CD4-positive, CD25-positive, alpha-beta regulatory T cell (primary cell): ENCODE results near the gene MYO10. TPM values are rescaled to one million over a fixed set of nuclear protein-coding genes. Genes with fewer than 3 reads are reported as not detected.
A peak's percentile ranks its signal among the peaks of the same experiment; 100 is the strongest.

ENCODE experiments used
- ATAC-seq, 2 donors: fragments of 150-1000 bp; cut with Tn5 transposase; one replicate each; pipeline ENCODE4 v1.10.0; 2021; ENCODE audit warnings: low read depth in 2 of 2, moderate number of reproducible peaks in 2 of 2, moderate library complexity in 1 of 2
- DNase-seq, 3 donors: peaks; one replicate each; pipeline versions ENCODE4 v3.0.0 to v3.0.0-alpha.2; 2012 to 2022; ENCODE audit warnings: mixed read lengths in 1 of 3
- H3K27ac ChIP-seq: one replicate; pipeline ENCODE4 v1.7.0; 2013; ENCODE audit warnings: mild to moderate bottlenecking, low read length; ENCODE audit not compliant: insufficient read depth, poor library complexity, severe bottlenecking
- H3K27me3 ChIP-seq: one replicate; pipeline ENCODE4 v1.7.0; 2013; ENCODE audit warnings: low read length; ENCODE audit not compliant: control insufficient read depth, insufficient read depth
- H3K36me3 ChIP-seq: one replicate; pipeline ENCODE4 v1.7.0; 2013; ENCODE audit warnings: mild to moderate bottlenecking, low read length, moderate library complexity; ENCODE audit not compliant: control insufficient read depth, insufficient read depth
- H3K4me1 ChIP-seq: 2 replicates; pipeline ENCODE4 v1.7.0; 2013; ENCODE audit warnings: mild to moderate bottlenecking, low read length; ENCODE audit not compliant: insufficient read depth, control insufficient read depth, poor library complexity, severe bottlenecking
- H3K4me3 ChIP-seq: one replicate; pipeline ENCODE4 v1.7.0; 2013; ENCODE audit warnings: low read depth, mild to moderate bottlenecking, low read length, moderate library complexity
- H3K9me3 ChIP-seq, 2 experiments: 1 replicate in 1 of 2; 2 replicates in 1 of 2; pipeline ENCODE4 v1.7.0; 2013; ENCODE audit warnings: low read length in 2 of 2, mild to moderate bottlenecking in 1 of 2, moderate library complexity in 1 of 2; ENCODE audit not compliant: control insufficient read depth in 2 of 2
- H3K27ac Mint-ChIP-seq, 3 donors: one replicate each; pipeline ENCODE4 v1.8.0; 2020 to 2022; ENCODE audit warnings: mild to moderate bottlenecking in 3 of 3, mixed read lengths in 3 of 3, moderate library complexity in 2 of 3
- H3K27me3 Mint-ChIP-seq: one replicate; pipeline ENCODE4 v1.8.0; 2022; ENCODE audit warnings: mild to moderate bottlenecking, mixed read lengths
- H3K36me3 Mint-ChIP-seq: one replicate; pipeline ENCODE4 v1.8.0; 2020; ENCODE audit warnings: mixed read lengths
- H3K4me1 Mint-ChIP-seq, 4 donors: one replicate each; pipeline ENCODE4 v1.8.0; 2020 to 2022; ENCODE audit warnings: mixed read lengths in 4 of 4, mild to moderate bottlenecking in 1 of 4
- H3K4me3 Mint-ChIP-seq, 4 donors: one replicate each; pipeline ENCODE4 v1.8.0; 2020 to 2022; ENCODE audit warnings: mild to moderate bottlenecking in 4 of 4, mixed read lengths in 4 of 4, moderate library complexity in 3 of 4
- H3K9me3 Mint-ChIP-seq, 7 donors: one replicate each; pipeline ENCODE4 v1.8.0; 2020 to 2022; ENCODE audit warnings: mixed read lengths in 7 of 7, mild to moderate bottlenecking in 3 of 7, moderate library complexity in 2 of 7
- polyA plus RNA-seq, 4 donors: library from polyadenylated mRNA; unstranded; fragments of 300-500 nt; fragmentation: Illumina TruSeq; gene quantifications; one replicate each; pipeline ENCODE4 v1.2.3, GENCODE V29; 2021
- total RNA-seq: library from RNA; stranded (reverse); gene quantifications from one replicate; pipeline ENCODE4 v1.2.3, GENCODE V29; 2022

The MYO10 gene
- total and polyA plus RNA-seq, 5 donors from 2014 or later, result 0.01 to 0.05 (median 0.02) TPM; not detected in 1

DNA sequence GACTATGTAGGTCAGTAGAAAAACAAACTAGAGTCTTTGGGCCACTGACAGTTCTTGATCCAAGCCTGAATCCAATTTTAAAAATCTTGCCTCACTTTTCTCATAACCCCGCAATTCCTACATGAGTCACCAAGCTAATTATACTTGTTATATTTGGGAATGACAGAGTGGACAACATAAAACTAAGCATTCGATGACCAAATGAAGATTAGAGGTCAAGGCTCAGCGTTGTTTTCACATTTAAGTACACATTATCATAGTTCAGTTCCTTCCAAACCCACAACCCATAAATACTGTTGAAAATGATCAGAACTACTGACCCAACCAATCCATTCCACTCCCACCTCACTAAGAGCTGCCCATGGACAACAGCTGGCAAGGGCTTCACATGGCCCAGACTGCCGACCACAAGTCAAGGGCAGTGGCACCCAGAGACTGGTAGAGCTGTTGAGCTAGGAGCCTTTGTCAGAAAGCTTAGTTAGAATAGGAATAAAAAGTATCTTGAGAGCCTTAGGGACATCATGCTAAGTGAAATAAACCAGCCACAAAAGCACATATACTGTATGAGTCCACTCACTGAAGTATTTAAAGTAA is 64.2 kb downstream of the MYO10 start:
- ATAC-seq, result no peak
- Mint-ChIP-seq H3K4me3 (no peak overlapping the region), H3K9me3 (peaks cover 0 to 14% (median 3%) of the 10 kb centered on the region in 7 donors), H3K27ac (no peak overlapping the region), H3K36me3 (no peaks in the 10 kb centered on the region), H3K27me3 (no peaks in the 10 kb centered on the region), H3K4me1 (no peaks in the 10 kb centered on the region)
- Histone ChIP-seq H3K36me3 (no peaks in the 10 kb centered on the region), H3K4me1 (no peaks in the 10 kb centered on the region), H3K4me3 (no peak overlapping the region), H3K27me3 (no peaks in the 10 kb centered on the region), H3K9me3 (no peaks in the 10 kb centered on the region), H3K27ac (no peak overlapping the region)
- no peak for DNase-seq

DNA sequence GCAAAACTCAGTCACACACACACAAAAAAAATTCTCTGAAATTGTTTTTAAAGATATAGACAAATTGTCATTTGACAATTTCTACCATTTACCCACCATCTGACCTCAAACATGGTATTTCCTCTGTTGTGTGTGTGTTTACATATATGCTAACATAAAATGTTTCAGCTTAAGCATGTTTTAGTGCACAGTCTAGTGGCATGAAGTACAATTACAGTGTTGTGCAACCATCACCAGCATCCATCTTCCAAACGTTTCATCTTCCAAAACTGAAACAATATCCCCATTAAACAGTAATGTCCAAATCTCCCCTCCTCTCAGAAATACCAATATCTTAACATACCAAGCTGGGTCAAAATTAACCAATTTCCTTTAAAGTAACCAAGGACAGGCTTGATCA is 65.2 kb downstream of the MYO10 start:
- no peaks in the 10 kb centered on the region for H3K9me3 ChIP-seq
- Mint-ChIP-seq H3K27me3 (no peaks in the 10 kb centered on the region), H3K27ac (no peak overlapping the region), H3K4me3 (no peak overlapping the region), H3K9me3 (peaks cover 0 to 14% (median 3%) of the 10 kb centered on the region in 7 donors), H3K4me1 (no peaks in the 10 kb centered on the region), H3K36me3 (no peaks in the 10 kb centered on the region)
- no peaks in the 10 kb centered on the region for H3K36me3 ChIP-seq
- no peak overlapping the region for H3K4me3 ChIP-seq
- ATAC-seq, result no peak
- no peaks in the 10 kb centered on the region for H3K4me1 ChIP-seq
- no peak overlapping the region for H3K27ac ChIP-seq
- DNase-seq, result no peak
- no peaks in the 10 kb centered on the region for H3K27me3 ChIP-seq

DNA sequence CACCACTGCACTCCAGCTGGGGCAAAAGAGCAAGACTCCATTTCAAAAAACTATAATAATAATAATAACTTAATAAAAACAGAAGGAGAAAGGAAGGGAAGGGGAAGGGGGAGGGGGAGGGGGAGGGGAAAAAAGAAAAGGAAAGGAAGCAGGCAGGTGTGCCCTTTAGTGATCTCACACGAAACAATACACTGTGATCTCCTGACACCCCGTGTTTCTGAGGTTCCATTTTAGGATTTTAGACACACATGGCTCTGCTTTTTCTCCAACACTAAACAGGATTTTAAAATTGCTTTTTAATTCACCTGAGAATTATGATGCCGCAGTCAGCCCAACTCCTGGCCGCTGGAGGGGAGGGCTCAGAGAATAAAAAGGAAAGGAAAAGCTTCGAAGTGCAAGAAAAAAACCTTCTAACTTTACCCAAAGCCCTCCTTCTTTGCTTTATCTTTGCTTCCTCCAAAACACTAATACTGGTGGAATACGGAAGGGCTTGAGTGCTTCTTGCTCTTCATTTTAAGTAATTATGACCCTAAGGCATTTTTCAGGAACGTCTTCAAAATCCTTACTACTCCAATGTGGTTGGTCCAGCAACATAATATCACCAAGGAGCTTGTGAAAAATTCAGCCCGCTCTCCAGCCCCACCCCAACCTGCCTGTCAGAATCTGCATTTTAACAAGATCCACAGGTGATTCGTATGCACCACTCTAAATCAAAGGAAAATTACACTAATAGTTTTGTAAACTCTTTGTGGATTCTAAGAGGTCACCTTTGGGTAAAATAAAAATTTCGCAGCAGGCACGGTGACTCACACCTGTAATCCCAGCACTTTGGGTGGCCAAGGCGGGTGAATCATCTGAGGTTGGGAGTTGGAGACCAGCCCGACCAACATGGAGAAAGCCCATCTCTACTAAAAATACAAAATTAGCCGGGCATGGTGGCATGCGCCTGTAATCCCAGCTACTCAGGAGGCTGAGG is 66.0 kb downstream of the MYO10 start:
- no peaks in the 10 kb centered on the region for H3K9me3 ChIP-seq
- no peak for ATAC-seq
- no peaks in the 10 kb centered on the region for H3K36me3 Mint-ChIP-seq

GRCh38 chr5:16867577-16867953 is 68.5 kb downstream of the MYO10 start:
- no peak for ATAC-seq

More for the DNA sequence above, 66.0 kb downstream of the MYO10 start:
- no peaks in the 10 kb centered on the region for H3K4me1 ChIP-seq
- Mint-ChIP-seq H3K27ac (no peak overlapping the region), H3K4me3 (no peak overlapping the region), H3K27me3 (no peaks in the 10 kb centered on the region), H3K9me3 (peaks cover 0 to 11% (median 3%) of the 10 kb centered on the region in 7 donors), H3K4me1 (no peaks in the 10 kb centered on the region)
- H3K27ac ChIP-seq, result no peak overlapping the region
- H3K27me3 ChIP-seq, result no peaks in the 10 kb centered on the region
- no peak for DNase-seq
- H3K4me3 ChIP-seq, result no peak overlapping the region
- no peaks in the 10 kb centered on the region for H3K36me3 ChIP-seq

GRCh38 chr5:16866795-16867576 is 69.1 kb downstream of the MYO10 start:
- Histone ChIP-seq H3K4me1 (no peaks in the 10 kb centered on the region), H3K4me3 (no peak overlapping the region), H3K27me3 (no peaks in the 10 kb centered on the region), H3K9me3 (no peaks in the 10 kb centered on the region), H3K27ac (no peak overlapping the region), H3K36me3 (no peaks in the 10 kb centered on the region)
- no peaks in the 10 kb centered on the region for H3K4me1 Mint-ChIP-seq
- peaks cover 0 to 4% (median 1%) of the 10 kb centered on the region in 7 donors for H3K9me3 Mint-ChIP-seq
- no peak for DNase-seq
- H3K36me3 Mint-ChIP-seq, result no peaks in the 10 kb centered on the region
- H3K4me3 Mint-ChIP-seq, result no peak overlapping the region
- H3K27me3 Mint-ChIP-seq, result no peaks in the 10 kb centered on the region
- H3K27ac Mint-ChIP-seq, result no peak overlapping the region
- no peak for ATAC-seq

More at GRCh38 chr5:16867577-16867953, 68.5 kb downstream of the MYO10 start:
- Histone ChIP-seq H3K4me1 (no peaks in the 10 kb centered on the region), H3K9me3 (no peaks in the 10 kb centered on the region), H3K36me3 (no peaks in the 10 kb centered on the region), H3K27me3 (no peaks in the 10 kb centered on the region), H3K27ac (no peak overlapping the region), H3K4me3 (no peak overlapping the region)
- no peaks in the 10 kb centered on the region for H3K27me3 Mint-ChIP-seq
- H3K9me3 Mint-ChIP-seq, result peaks cover 0 to 4% (median 2%) of the 10 kb centered on the region in 7 donors
- peak overlapping the region in 1 of 3 donors; percentile 32 for H3K27ac Mint-ChIP-seq
- H3K4me1 Mint-ChIP-seq, result no peaks in the 10 kb centered on the region
- no peaks in the 10 kb centered on the region for H3K36me3 Mint-ChIP-seq
- no peak for DNase-seq
- no peak overlapping the region for H3K4me3 Mint-ChIP-seq

GRCh38 chr5:16866273-16866672 is 69.8 kb downstream of the MYO10 start:
- DNase-seq, result no peak
- no peaks in the 10 kb centered on the region for H3K36me3 ChIP-seq
- no peak overlapping the region for H3K4me3 Mint-ChIP-seq
- no peaks in the 10 kb centered on the region for H3K4me1 Mint-ChIP-seq
- H3K27ac Mint-ChIP-seq, result no peak overlapping the region
- no peak overlapping the region for H3K27ac ChIP-seq
- no peaks in the 10 kb centered on the region for H3K27me3 ChIP-seq
- H3K36me3 Mint-ChIP-seq, result no peaks in the 10 kb centered on the region
- H3K9me3 ChIP-seq, result no peaks in the 10 kb centered on the region
- H3K9me3 Mint-ChIP-seq, result peaks cover 0 to 4% (median 0%) of the 10 kb centered on the region in 7 donors
- no peaks in the 10 kb centered on the region for H3K4me1 ChIP-seq
- no peak for ATAC-seq
- no peak overlapping the region for H3K4me3 ChIP-seq
- H3K27me3 Mint-ChIP-seq, result no peaks in the 10 kb centered on the region

- H3K9me3 ChIP-seq, result no peaks in the 10 kb centered on the region
- Mint-ChIP-seq H3K9me3 (peaks cover 0 to 3% (median 0%) of the 10 kb centered on the region in 7 donors), H3K27ac (no peak overlapping the region), H3K4me3 (no peak overlapping the region), H3K36me3 (no peaks in the 10 kb centered on the region), H3K27me3 (no peaks in the 10 kb centered on the region), H3K4me1 (no peaks in the 10 kb centered on the region)
- no peaks in the 10 kb centered on the region for H3K4me1 ChIP-seq
- H3K27ac ChIP-seq, result no peak overlapping the region
- DNase-seq, result no peak
- H3K27me3 ChIP-seq, result no peaks in the 10 kb centered on the region
- H3K36me3 ChIP-seq, result no peaks in the 10 kb centered on the region
- no peak for ATAC-seq
- no peak overlapping the region for H3K4me3 ChIP-seq
Observed at GRCh38 chr5:16865151-16865550, 70.9 kb downstream of the MYO10 start.
